Measurements from ENCODE around the gene PIGP. TPM values are rescaled to one million over a fixed set of nuclear protein-coding genes. Genes with fewer than 3 reads are reported as not detected.

Gene PIGP
- total RNA-seq, 4 donors from 2014 or later: 6.0 to 17.5 (median 13.2) TPM

- TF ChIP-seq CTCF (IDR thresholded peaks at IDR 0.05) (no peak), POLR2A (IDR thresholded peaks at IDR 0.05) (no peak)
- intact Hi-C loops (cut with DNase I; ENCODE audit: low total_unique reads): no loop called here
- no peak for DNase-seq (ENCODE audit: low spot score in 2 of 2)
- no peak overlapping the region for H3K4me3 ChIP-seq (ENCODE audit: low read depth, poor library complexity, severe bottlenecking)
Measured at GRCh38 chr21:37064841-37065240, 8.0 kb downstream of the PIGP start.

DNA sequence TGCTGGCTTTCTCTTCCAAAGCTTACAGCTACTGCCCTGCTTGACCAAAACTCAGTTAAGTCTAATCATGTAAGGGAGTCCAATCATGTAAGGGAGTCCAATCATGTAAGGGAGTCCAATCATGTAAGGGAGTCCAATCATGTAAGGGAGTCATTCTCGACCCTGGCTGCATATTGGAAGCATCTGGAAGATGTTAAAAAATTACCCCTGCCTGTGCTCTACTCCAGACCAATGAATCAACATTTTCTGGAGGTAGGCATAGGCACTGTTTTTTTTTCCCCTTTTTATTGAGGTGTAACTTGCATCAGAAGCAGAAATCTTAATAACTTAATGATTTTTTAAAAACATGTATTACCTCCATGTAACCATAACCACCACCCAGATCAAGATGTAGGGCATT is 9.4 kb downstream of the PIGP start:
- no peak for DNase-seq (ENCODE audit: low spot score in 2 of 2)
- no peak overlapping the region for H3K4me3 ChIP-seq (ENCODE audit: low read depth, poor library complexity, severe bottlenecking)
- WGBS, 2 donors: 63 to 89% methylated on average over 1 of the region's 1 CpG
- intact Hi-C loops (cut with DNase I; ENCODE audit: low total_unique reads): no loop called here
- TF ChIP-seq CTCF (IDR thresholded peaks at IDR 0.05) (no peak), POLR2A (IDR thresholded peaks at IDR 0.05) (no peak)

GRCh38 chr21:37062593-37062935 is 10.3 kb downstream of the PIGP start:
- no peak for TF ChIP-seq POLR2A (IDR thresholded peaks at IDR 0.05)
- TF ChIP-seq CTCF (IDR thresholded peaks at IDR 0.05): no peak
- intact Hi-C loops (cut with DNase I; ENCODE audit: low total_unique reads): no loop called here
- WGBS, 2 donors: 81 to 88% methylated on average over 6 of the region's 6 CpGs
- no peak overlapping the region for H3K4me3 ChIP-seq (ENCODE audit: low read depth, poor library complexity, severe bottlenecking)
- DNase-seq (ENCODE audit: low spot score in 2 of 2): no peak

GRCh38 chr21:37061926-37062592 is 10.8 kb downstream of the PIGP start:
- no peak for DNase-seq (ENCODE audit: low spot score in 2 of 2)
- no peak overlapping the region for H3K4me3 ChIP-seq (ENCODE audit: low read depth, poor library complexity, severe bottlenecking)
- TF ChIP-seq POLR2A (IDR thresholded peaks at IDR 0.05) (no peak), CTCF (IDR thresholded peaks at IDR 0.05) (no peak)
- WGBS, 2 donors: 74 to 75% methylated on average over 7 of the region's 7 CpGs
- intact Hi-C loops (cut with DNase I; ENCODE audit: low total_unique reads): no loop called here

DNA sequence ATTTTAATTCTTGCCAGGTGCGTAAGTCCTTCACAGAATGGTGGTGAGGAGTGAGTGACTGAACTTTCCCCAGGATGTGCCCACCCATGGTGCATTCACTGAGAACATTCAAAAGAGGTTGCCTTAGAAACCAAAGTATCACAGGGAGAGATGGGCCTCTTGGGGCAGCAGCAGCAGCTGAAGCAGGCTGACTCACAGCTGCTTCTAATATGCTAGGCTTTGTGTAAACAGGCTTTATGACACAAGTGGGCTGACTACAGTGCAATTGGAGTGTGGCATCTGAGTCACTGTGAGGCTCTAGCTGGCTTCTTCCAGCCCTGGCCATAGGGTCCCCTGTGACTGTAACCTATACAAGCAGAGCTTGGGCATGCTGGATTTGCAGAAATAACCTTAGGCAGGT is 12.6 kb downstream of the PIGP start:
- peak in 1 of 2 donors; percentile 48 for DNase-seq (ENCODE audit: low spot score in 2 of 2)
- no peak overlapping the region for H3K4me3 ChIP-seq (ENCODE audit: low read depth, poor library complexity, severe bottlenecking)
- intact Hi-C loops (cut with DNase I; ENCODE audit: low total_unique reads): no loop called here
- WGBS, 2 donors: 72 to 75% methylated on average over 1 of the region's 1 CpG
- no peak for TF ChIP-seq CTCF (IDR thresholded peaks at IDR 0.05)
- no peak for TF ChIP-seq POLR2A (IDR thresholded peaks at IDR 0.05)

DNA sequence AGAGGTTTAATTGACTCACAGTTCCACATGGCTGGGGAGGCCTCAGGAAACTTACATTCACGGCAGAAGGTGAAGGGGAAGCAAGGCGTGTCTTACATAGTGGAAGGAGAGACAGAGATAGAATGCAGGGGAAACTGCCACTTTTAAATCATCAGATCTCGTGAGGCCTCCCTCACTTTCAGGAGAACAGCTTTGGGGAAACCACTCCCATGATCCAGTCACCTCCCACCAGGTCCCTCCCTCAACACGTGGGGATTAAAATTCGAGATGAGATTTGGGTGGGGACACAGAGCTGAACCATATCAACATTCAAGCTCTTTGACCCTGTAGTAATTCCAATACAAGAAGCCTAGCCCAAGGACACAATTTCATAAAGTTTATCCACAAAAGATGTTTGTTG is 13.7 kb downstream of the PIGP start:
- WGBS, 2 donors: 78 to 83% methylated on average over 5 of the region's 5 CpGs
- H3K4me3 ChIP-seq (ENCODE audit: low read depth, poor library complexity, severe bottlenecking): no peak overlapping the region
- DNase-seq (ENCODE audit: low spot score in 2 of 2): no peak
- intact Hi-C loops (cut with DNase I; ENCODE audit: low total_unique reads): no loop called here
- TF ChIP-seq CTCF (IDR thresholded peaks at IDR 0.05) (no peak), POLR2A (IDR thresholded peaks at IDR 0.05) (no peak)

Data from lower leg skin (tissue), 4 donors.